Activated CD4-positive, alpha-beta T cell treated with anti-CD3 and anti-CD28 coated beads, Interleukin-2, amount 10 ng/mL, durations not matched to agents 24 days and 14 days (primary cell): ENCODE results near the gene FRMPD4. TPM values are rescaled to one million over a fixed set of nuclear protein-coding genes. Genes with fewer than 3 reads are reported as not detected.

Experiments used
- DNase-seq: peaks from one replicate; pipeline ENCODE4 v3.0.0; 2022
- H3K27ac Mint-ChIP-seq: one replicate; pipeline ENCODE4 v1.8.0; 2022; ENCODE audit warnings: mild to moderate bottlenecking, mixed read lengths
- H3K27me3 Mint-ChIP-seq: one replicate; pipeline ENCODE4 v1.8.0; 2022; ENCODE audit warnings: mixed read lengths
- H3K36me3 Mint-ChIP-seq: one replicate; pipeline ENCODE4 v1.8.0; 2022; ENCODE audit warnings: low read depth, mild to moderate bottlenecking, mixed read lengths
- H3K4me1 Mint-ChIP-seq: one replicate; pipeline ENCODE4 v1.8.0; 2021; ENCODE audit warnings: mixed read lengths
- H3K4me3 Mint-ChIP-seq: one replicate; pipeline ENCODE4 v1.8.0; 2022; ENCODE audit warnings: mild to moderate bottlenecking, moderate library complexity, mixed read lengths
- H3K9me3 Mint-ChIP-seq: one replicate; pipeline ENCODE4 v1.8.0; 2021; ENCODE audit warnings: mixed read lengths
- intact Hi-C: fragments of 100-400 bp; cut with micrococcal nuclease; formaldehyde crosslinking; loops from one replicate; pipeline ENCODE4 v1.15.1; 2023
- total RNA-seq: library from RNA; stranded (reverse); gene quantifications from 2 replicates; pipeline ENCODE4 v1.2.3, GENCODE V29; 2022

Gene FRMPD4
- total RNA-seq, 1 donor from 2014 or later: not detected

- H3K4me3 Mint-ChIP-seq: no peak overlapping the region
- no peak overlapping the region for H3K27ac Mint-ChIP-seq
- intact Hi-C loops: no loop called here
- no peaks in the 10 kb centered on the region for H3K4me1 Mint-ChIP-seq
- DNase-seq: no peak
- H3K27me3 Mint-ChIP-seq: no peaks in the 10 kb centered on the region
- no peaks in the 10 kb centered on the region for H3K36me3 Mint-ChIP-seq
- no peaks in the 10 kb centered on the region for H3K9me3 Mint-ChIP-seq
These were observed 96.5 kb downstream of the FRMPD4 start for GRCh38 chrX:12234534-12235329.

GRCh38 chrX:12236156-12236555, 97.9 kb downstream of the FRMPD4 start:
- Mint-ChIP-seq H3K27me3 (no peaks in the 10 kb centered on the region), H3K27ac (no peak overlapping the region), H3K9me3 (no peaks in the 10 kb centered on the region), H3K36me3 (no peaks in the 10 kb centered on the region), H3K4me3 (no peak overlapping the region), H3K4me1 (no peaks in the 10 kb centered on the region)
- DNase-seq: no peak
- intact Hi-C loops: no loop called here

- no peak overlapping the region for H3K27ac Mint-ChIP-seq
- no peaks in the 10 kb centered on the region for H3K27me3 Mint-ChIP-seq
- intact Hi-C loops: no loop called here
- no peaks in the 10 kb centered on the region for H3K4me1 Mint-ChIP-seq
- DNase-seq: no peak
- no peaks in the 10 kb centered on the region for H3K9me3 Mint-ChIP-seq
- no peaks in the 10 kb centered on the region for H3K36me3 Mint-ChIP-seq
- H3K4me3 Mint-ChIP-seq: no peak overlapping the region
These were observed 98.9 kb downstream of the FRMPD4 start for GRCh38 chrX:12237131-12237530.

- no peak for DNase-seq
- no peaks in the 10 kb centered on the region for H3K4me1 Mint-ChIP-seq
- no peaks in the 10 kb centered on the region for H3K36me3 Mint-ChIP-seq
- no peaks in the 10 kb centered on the region for H3K9me3 Mint-ChIP-seq
- no peaks in the 10 kb centered on the region for H3K27me3 Mint-ChIP-seq
- H3K4me3 Mint-ChIP-seq: no peak overlapping the region
- no peak overlapping the region for H3K27ac Mint-ChIP-seq
- intact Hi-C loops: no loop called here
These were observed 99.5 kb downstream of the FRMPD4 start for GRCh38 chrX:12237771-12238170.

GRCh38 chrX:12239356-12240082, 101.2 kb downstream of the FRMPD4 start:
- Mint-ChIP-seq H3K9me3 (no peaks in the 10 kb centered on the region), H3K36me3 (no peaks in the 10 kb centered on the region), H3K4me3 (no peak overlapping the region), H3K27me3 (no peaks in the 10 kb centered on the region), H3K4me1 (no peaks in the 10 kb centered on the region), H3K27ac (no peak overlapping the region)
- intact Hi-C loops: no loop called here
- DNase-seq: no peak

GRCh38 chrX:12240491-12240890, 102.2 kb downstream of the FRMPD4 start:
- DNase-seq: no peak
- Mint-ChIP-seq H3K4me3 (no peak overlapping the region), H3K36me3 (no peaks in the 10 kb centered on the region), H3K4me1 (no peaks in the 10 kb centered on the region), H3K27ac (no peak overlapping the region), H3K27me3 (no peaks in the 10 kb centered on the region), H3K9me3 (no peaks in the 10 kb centered on the region)
- intact Hi-C loops: no loop called here

GRCh38 chrX:12241026-12241425, 102.8 kb downstream of the FRMPD4 start:
- no peak for DNase-seq
- Mint-ChIP-seq H3K36me3 (no peaks in the 10 kb centered on the region), H3K27me3 (no peaks in the 10 kb centered on the region), H3K4me3 (no peak overlapping the region), H3K4me1 (no peaks in the 10 kb centered on the region), H3K27ac (no peak overlapping the region), H3K9me3 (no peaks in the 10 kb centered on the region)
- intact Hi-C loops: no loop called here

GRCh38 chrX:12245650-12246645, 107.7 kb downstream of the FRMPD4 start:
- Mint-ChIP-seq H3K27ac (no peak overlapping the region), H3K9me3 (no peaks in the 10 kb centered on the region), H3K4me1 (no peaks in the 10 kb centered on the region), H3K36me3 (no peaks in the 10 kb centered on the region), H3K27me3 (no peaks in the 10 kb centered on the region), H3K4me3 (no peak overlapping the region)
- intact Hi-C loops: no loop called here
- DNase-seq: no peak

- Mint-ChIP-seq H3K27me3 (no peaks in the 10 kb centered on the region), H3K36me3 (no peaks in the 10 kb centered on the region), H3K4me3 (no peak overlapping the region), H3K9me3 (no peaks in the 10 kb centered on the region), H3K27ac (no peak overlapping the region), H3K4me1 (no peaks in the 10 kb centered on the region)
- intact Hi-C loops: no loop called here
- no peak for DNase-seq
These were observed 111.7 kb downstream of the FRMPD4 start for GRCh38 chrX:12249997-12250396.

GRCh38 chrX:12263211-12263610, 124.9 kb downstream of the FRMPD4 start:
- intact Hi-C loops: no loop called here
- DNase-seq: no peak

GRCh38 chrX:12269484-12269883, 131.2 kb downstream of the FRMPD4 start:
- intact Hi-C loops: no loop called here
- Mint-ChIP-seq H3K4me3 (no peak overlapping the region), H3K27me3 (no peaks in the 10 kb centered on the region), H3K36me3 (no peaks in the 10 kb centered on the region), H3K4me1 (no peaks in the 10 kb centered on the region), H3K27ac (no peak overlapping the region), H3K9me3 (no peaks in the 10 kb centered on the region)
- no peak for DNase-seq

More at GRCh38 chrX:12263211-12263610, 124.9 kb downstream of the FRMPD4 start:
- Mint-ChIP-seq H3K9me3 (no peaks in the 10 kb centered on the region), H3K4me3 (no peak overlapping the region), H3K4me1 (no peaks in the 10 kb centered on the region), H3K27ac (no peak overlapping the region), H3K27me3 (no peaks in the 10 kb centered on the region), H3K36me3 (no peaks in the 10 kb centered on the region)

GRCh38 chrX:12278151-12278550, 139.9 kb downstream of the FRMPD4 start:
- Mint-ChIP-seq H3K36me3 (no peaks in the 10 kb centered on the region), H3K4me1 (no peaks in the 10 kb centered on the region), H3K27ac (no peak overlapping the region), H3K27me3 (no peaks in the 10 kb centered on the region), H3K4me3 (no peak overlapping the region), H3K9me3 (no peaks in the 10 kb centered on the region)
- intact Hi-C loops: no loop called here
- no peak for DNase-seq

GRCh38 chrX:12282991-12283390, 144.7 kb downstream of the FRMPD4 start:
- H3K4me1 Mint-ChIP-seq: no peaks in the 10 kb centered on the region
- intact Hi-C loops: no loop called here
- H3K27me3 Mint-ChIP-seq: no peaks in the 10 kb centered on the region
- no peak overlapping the region for H3K4me3 Mint-ChIP-seq
- H3K9me3 Mint-ChIP-seq: no peaks in the 10 kb centered on the region
- DNase-seq: no peak
- H3K27ac Mint-ChIP-seq: no peak overlapping the region
- H3K36me3 Mint-ChIP-seq: no peaks in the 10 kb centered on the region
